Colonic mucosa (tissue), 4 donors: ENCODE measurements around the gene FEZF2. TPM values are rescaled to one million over a fixed set of nuclear protein-coding genes. Genes with fewer than 3 reads are reported as not detected.

Experiments
- DNase-seq: peaks from one replicate; pipeline ENCODE4 v3.0.0-alpha.2; 2020
- H3K27ac ChIP-seq: fragments of 200-600 bp; one replicate; pipeline ENCODE4 v1.8.0; 2021
- H3K27me3 ChIP-seq: fragments of 200-600 bp; one replicate; pipeline ENCODE4 v1.8.0; 2021
- H3K36me3 ChIP-seq: fragments of 200-600 bp; one replicate; pipeline ENCODE4 v1.8.0; 2021
- H3K4me1 ChIP-seq: fragments of 200-600 bp; one replicate; pipeline ENCODE4 v1.8.0; 2021; ENCODE audit warnings: mild to moderate bottlenecking
- H3K4me3 ChIP-seq: fragments of 200-600 bp; one replicate; pipeline ENCODE4 v1.8.0; 2021
- H3K9ac ChIP-seq, 2 donors: one replicate each; pipeline ENCODE4 v1.7.0; 2013; ENCODE audit warnings: control low read depth in 2 of 2, low read depth in 2 of 2, low read length in 2 of 2
- H3K9me3 ChIP-seq: fragments of 200-600 bp; one replicate; pipeline ENCODE4 v1.8.0; 2021
- intact Hi-C: fragments of 100-400 bp; cut with DNase I; formaldehyde crosslinking; loops from one replicate; pipeline ENCODE4 v1.14.1; 2022
- total RNA-seq, 2 donors: library from RNA; stranded (reverse); fragmentation: NEBNext Ultra II Directional in 1 of 2; extraction: Animal tissue kit (Norgen Biotek cat#: 25700) in 1 of 2; gene quantifications; one replicate each; pipeline ENCODE4 v1.2.1, GENCODE V29; 2021
- TF ChIP-seq, protein P1 (sequence below): fragments of 200-600 bp; IDR thresholded peaks from one replicate; pipeline ENCODE4 v1.8.0; 2022; ENCODE audit warnings: antibody characterized with exemption, mild to moderate bottlenecking
- donor health status: healthy.
- donor health status: DM: no; HTN: no; CAD: no.
- donor health status: DM: no; HTN: no; CAD: no.

FEZF2 gene
- not detected for total RNA-seq

DNA sequence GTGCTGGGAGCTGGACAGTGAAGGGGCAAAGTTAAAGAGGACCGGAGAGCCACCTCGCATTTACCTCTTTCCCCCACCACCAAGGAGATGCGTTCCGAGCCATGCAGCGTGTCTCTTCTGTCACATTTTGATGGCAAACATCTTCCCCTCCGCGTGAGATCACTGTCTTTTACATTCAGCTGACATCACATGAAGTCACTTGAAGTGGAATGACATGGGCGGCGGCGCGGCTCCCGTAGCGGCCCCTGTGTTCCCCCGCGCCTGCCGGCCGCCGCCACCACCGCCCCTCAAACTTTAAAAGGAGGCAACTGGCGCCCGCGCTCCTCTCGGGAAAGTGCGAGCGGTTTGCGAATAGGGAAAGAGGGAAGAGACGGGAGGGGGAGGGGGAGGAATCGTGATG, at the start of gene FEZF2:
Gene FEZF2, minus strand, starts transcription at position 336 of the 400 bp plus-strand sequence. CDS start 682 bp downstream, outside the sequence.
- no peaks in the 10 kb centered on the region for H3K9me3 ChIP-seq
- intact Hi-C loops = no loop called here
- H3K4me1 ChIP-seq = no peaks in the 10 kb centered on the region
- H3K27ac ChIP-seq = no peak within 1 kb of the TSS
- DNase-seq = no peak
- H3K9ac ChIP-seq = no peak within 1 kb of the TSS
- H3K36me3 ChIP-seq = no peaks in the 10 kb centered on the region
- peaks cover 92% of the 10 kb centered on the region for H3K27me3 ChIP-seq
- TF ChIP-seq, protein P1, sequence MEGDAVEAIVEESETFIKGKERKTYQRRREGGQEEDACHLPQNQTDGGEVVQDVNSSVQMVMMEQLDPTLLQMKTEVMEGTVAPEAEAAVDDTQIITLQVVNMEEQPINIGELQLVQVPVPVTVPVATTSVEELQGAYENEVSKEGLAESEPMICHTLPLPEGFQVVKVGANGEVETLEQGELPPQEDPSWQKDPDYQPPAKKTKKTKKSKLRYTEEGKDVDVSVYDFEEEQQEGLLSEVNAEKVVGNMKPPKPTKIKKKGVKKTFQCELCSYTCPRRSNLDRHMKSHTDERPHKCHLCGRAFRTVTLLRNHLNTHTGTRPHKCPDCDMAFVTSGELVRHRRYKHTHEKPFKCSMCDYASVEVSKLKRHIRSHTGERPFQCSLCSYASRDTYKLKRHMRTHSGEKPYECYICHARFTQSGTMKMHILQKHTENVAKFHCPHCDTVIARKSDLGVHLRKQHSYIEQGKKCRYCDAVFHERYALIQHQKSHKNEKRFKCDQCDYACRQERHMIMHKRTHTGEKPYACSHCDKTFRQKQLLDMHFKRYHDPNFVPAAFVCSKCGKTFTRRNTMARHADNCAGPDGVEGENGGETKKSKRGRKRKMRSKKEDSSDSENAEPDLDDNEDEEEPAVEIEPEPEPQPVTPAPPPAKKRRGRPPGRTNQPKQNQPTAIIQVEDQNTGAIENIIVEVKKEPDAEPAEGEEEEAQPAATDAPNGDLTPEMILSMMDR = no peak
- no peak within 1 kb of the TSS for H3K4me3 ChIP-seq

DNA sequence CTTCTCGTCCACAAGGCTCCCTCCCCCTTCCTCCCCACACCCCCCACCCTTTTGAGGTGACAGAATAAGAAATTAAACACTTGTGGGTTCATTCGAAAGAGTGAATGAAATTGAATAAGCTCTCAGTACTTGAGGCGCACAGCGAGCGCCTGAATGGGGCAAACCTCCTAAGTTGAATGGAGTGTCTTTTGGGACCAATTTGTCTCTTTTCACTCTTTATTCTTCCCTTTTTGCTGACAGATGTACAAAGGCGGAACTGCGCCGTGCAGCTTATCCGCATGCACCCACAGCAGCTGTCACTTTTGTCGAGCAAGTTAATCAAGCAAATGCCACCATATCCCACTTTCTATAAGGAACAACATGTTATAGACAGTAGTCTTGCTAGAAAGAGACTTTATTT, 47.9 kb upstream of the FEZF2 start:
- Histone ChIP-seq H3K27me3 (no peaks in the 10 kb centered on the region), H3K4me1 (no peaks in the 10 kb centered on the region), H3K9ac (no peak overlapping the region), H3K4me3 (no peak overlapping the region), H3K9me3 (no peaks in the 10 kb centered on the region), H3K27ac (no peak overlapping the region), H3K36me3 (no peaks in the 10 kb centered on the region)
- TF ChIP-seq, protein P1 = no peak
- intact Hi-C loops = no loop called here
- no peak for DNase-seq

DNA sequence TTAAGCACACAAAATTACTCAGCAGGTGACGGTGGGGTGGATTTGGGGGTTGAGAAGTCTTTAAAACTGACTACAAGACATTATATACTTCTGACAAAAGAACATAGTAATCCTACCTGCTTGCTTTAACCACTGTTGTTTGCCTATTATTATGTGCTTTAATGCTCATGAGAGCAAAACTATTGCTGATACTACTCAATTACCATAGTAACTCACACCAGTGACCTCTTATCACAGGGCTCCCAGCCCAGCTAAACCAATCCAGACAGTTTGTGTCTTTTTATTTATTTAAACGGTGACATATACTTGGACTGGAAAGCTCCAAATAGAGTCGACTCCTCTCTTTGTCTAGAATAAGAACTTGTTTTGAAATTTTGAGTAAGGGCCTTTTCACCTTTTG, 42.8 kb upstream of the FEZF2 start:
- no peaks in the 10 kb centered on the region for H3K4me1 ChIP-seq
- no peaks in the 10 kb centered on the region for H3K27me3 ChIP-seq
- no peak overlapping the region for H3K9ac ChIP-seq
- H3K4me3 ChIP-seq = no peak overlapping the region
- H3K27ac ChIP-seq = no peak overlapping the region
- intact Hi-C loops = no loop called here
- no peaks in the 10 kb centered on the region for H3K9me3 ChIP-seq
- TF ChIP-seq, protein P1 = no peak
- no peaks in the 10 kb centered on the region for H3K36me3 ChIP-seq
- no peak for DNase-seq

DNA sequence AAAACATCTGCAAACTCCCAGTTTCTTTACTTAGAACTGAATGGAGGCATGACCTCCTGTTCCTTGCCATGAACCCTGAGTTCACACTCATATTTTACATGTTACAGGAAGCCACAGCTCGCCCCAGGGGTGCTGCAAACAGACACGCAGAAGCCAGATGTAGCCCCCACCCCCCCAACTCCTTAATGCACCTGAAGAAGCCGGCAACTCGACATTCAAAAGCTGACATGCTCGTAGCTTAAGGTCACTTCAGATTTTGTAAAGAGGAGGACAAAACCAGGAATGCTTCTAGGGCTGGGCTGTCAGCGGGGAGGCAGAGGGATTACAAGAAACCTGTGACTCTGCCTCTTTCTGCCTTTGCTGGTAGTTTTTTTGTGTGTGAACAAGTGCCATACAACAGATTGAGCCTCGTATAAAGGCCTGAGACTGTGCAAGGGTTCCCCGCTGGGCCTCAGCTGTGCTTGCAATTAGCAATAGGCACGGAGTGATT, 42.0 kb upstream of the FEZF2 start:
- Histone ChIP-seq H3K4me3 (no peak overlapping the region), H3K4me1 (no peaks in the 10 kb centered on the region)
- no peak for DNase-seq

DNA sequence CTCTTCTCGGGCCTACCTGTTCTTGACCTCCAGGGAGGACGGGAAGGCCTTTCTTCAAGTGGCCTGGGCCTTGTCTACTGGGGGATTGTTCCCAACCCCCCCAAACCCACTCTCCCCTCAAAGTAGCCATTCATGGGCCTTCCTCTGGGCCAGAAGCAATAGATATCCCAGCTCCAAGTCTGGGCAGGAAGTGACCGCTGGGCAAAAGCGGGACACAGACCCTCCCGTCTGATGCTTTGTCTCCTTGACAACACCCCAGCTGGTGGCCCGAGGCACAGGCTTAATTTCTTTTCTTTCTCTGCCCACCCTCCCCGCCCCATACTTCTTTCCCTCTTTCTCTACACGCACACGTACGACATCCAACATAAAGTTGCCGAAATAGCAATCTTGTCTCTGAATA, 41.4 kb upstream of the FEZF2 start:
- H3K27ac ChIP-seq = no peak overlapping the region
- TF ChIP-seq, protein P1 = no peak
- intact Hi-C loops = no loop called here
- no peak overlapping the region for H3K4me3 ChIP-seq
- no peaks in the 10 kb centered on the region for H3K4me1 ChIP-seq
- no peak overlapping the region for H3K9ac ChIP-seq
- H3K9me3 ChIP-seq = no peaks in the 10 kb centered on the region
- no peaks in the 10 kb centered on the region for H3K36me3 ChIP-seq
- no peaks in the 10 kb centered on the region for H3K27me3 ChIP-seq
- DNase-seq = no peak

More for the DNA sequence above, 42.0 kb upstream of the FEZF2 start:
- H3K27me3 ChIP-seq = no peaks in the 10 kb centered on the region
- H3K36me3 ChIP-seq = no peaks in the 10 kb centered on the region
- no peaks in the 10 kb centered on the region for H3K9me3 ChIP-seq
- TF ChIP-seq, protein P1 = no peak
- intact Hi-C loops = no loop called here
- no peak overlapping the region for H3K9ac ChIP-seq
- no peak overlapping the region for H3K27ac ChIP-seq
